HG03066 (cell line): ENCODE results near the gene SPHK1.

Experiments used
- ATAC-seq: cut with Tn5 transposase; IDR thresholded peaks from one replicate; pipeline ENCODE4 v1.9.1; 2021; ENCODE audit warnings: low read depth; ENCODE audit not compliant: unreplicated experiment

SPHK1 gene

DNA sequence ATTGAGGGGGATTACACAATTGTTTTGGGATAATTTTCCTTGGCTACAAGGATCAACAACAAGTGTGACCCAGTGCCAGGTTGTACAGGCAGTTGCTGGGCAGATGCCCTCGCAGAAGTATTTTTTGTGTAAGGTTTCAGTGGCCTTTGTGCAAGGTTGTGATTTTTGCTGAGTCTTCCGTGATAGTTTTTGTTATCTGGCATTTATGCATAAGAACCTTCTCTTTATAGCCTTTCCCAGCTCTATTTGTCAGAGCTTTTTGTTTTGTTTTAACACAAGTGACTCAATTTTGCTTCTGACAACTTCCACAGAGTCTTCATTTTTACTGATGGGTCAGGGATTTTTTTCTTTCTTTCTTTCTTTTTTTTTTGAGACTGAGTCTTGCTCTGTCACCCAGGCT lies 23.9 kb upstream of the SPHK1 start:
- no peak for ATAC-seq

DNA sequence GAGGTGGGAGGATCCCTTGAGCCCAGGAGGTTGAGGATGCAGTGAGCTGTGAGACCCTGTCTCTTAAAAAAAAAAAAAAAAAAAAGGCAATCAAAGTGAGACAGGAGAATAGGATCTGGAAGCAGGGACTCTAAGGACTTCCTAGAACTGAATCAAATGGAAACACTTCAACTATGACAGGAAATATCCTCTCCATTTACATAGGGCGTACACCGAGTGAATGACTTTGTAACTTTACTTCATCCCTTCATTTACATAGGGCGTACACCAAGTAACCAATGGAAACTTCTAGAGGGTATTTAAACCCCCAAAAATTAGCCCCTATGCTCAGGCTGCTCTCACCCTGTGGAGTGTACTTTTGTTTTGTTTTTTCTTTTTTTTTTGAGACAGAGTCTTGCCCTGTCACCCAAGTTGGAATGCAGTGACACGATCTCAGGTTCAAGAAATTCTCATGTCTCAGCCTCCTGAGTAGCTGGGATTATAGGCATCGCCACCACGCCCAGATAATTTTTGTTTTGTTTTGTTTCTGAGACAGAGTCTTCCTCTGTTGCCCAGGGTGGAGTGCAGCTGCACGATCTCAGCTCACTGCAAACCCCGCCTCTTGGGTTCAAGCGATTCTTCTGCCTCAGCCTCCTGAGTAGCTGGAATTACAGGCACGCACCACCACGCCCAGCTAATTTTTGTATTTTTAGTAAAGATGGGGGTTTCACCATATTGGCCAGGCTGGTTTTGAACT lies 21.1 kb upstream of the SPHK1 start:
- no peak for ATAC-seq

DNA sequence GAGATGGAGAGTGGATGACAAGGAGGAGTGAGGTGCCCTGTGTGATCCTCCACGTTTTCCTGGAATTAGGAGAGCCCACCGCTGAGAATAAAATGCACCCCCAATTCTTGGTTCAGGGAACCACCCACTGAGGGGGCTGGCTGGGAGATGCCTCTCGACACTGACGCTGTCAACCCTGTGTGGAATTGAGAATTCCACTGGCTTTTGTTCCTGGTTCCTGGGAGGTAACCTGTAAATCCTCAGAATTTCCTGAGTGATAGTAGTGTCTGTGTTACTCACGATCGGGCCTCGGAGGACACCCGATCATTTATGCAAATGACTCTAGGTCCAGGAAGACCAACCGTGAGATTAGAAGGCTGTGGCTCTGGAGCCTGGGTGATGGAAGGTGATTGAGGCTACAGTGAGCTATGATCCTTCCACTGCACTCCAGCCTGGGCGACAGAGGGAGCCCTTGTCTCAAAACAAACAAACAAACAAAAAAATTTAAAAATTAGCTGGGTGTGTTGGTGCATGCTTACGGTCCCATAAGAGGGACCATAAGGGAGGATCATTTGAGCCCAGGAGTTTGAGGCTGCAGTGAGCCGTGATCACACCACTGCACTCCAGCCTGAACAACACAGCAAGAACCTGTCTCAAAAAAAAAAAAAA lies 19.0 kb upstream of the SPHK1 start:
- no peak for ATAC-seq

DNA sequence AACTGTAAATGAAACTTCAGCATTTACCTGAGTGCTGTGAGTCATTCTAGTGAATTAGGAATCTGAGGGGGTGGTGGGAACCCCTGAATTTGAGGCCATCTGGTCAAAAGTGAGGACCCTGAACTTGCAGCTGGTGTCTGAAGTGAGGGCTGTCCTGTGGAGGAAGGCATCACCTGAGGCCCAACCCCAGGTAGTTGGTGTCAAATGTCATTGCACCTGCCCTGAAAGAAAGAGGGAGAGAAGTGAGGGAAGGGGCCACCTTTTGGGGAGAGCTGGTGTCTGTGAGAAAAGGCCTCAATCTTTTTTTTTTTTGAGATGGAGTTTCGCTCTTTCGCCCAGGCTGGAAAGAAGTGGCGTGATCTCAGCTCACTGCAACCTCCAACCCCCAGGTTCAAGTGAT lies 18.2 kb upstream of the SPHK1 start:
- ATAC-seq = no peak

DNA sequence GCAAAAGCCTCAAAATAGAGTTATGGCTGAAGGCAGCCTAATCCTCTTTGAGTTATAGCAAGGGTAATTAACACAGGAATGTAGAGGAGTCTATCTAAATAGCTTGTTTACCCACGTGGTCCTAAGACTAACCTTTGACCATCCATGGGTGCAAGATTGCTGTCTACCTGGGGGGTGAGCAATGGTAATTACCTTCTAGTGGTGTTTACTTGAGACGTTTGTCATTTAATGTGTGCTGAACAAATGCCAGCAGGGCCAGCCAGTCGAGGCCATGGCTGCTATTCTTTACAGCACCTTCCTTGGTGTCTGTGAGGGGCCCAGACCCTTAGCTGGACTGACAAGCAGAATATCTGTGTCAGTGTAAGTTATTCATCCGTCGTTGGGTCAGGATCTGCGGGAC lies 16.8 kb upstream of the SPHK1 start:
- no peak for ATAC-seq

DNA sequence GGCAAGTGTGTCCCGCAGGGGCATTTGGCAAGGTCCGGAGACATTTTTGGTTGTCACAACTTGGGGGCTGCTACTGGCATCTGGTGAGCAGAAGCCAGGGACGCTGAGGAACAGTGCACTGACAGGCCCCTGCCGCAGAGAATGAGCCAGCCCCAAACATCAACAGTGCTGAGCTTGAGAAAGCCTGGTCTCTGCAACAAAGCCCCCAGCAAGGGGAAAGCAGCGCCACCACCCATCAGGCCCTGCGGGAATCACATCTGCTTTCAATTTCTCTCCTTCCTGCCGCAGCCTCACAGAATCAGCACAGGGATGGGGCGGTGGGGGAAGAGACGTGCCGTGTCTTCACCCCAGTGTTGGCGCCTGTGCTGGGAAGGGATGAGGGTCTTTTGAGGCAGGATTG lies 15.9 kb upstream of the SPHK1 start:
- no peak for ATAC-seq

DNA sequence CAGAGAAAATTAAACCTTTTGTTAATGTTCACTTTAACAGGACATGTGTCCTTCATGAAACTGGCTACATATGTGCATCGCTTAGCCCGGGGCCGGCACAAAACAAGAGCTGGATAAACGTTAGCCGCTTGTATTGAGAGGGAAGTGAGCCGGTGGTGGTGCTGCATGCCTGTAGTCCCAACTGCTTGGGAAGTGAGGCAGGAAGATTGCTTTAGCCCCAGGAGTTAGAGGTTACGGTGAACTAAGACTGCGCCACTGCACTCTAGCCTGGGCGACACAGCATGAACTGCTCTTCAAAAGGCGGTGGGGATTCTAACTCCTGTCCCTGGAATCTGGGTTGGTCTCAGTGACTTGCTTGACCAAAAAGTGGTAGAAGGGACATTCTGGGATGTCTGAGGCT lies 15.0 kb upstream of the SPHK1 start:
- ATAC-seq = no peak

DNA sequence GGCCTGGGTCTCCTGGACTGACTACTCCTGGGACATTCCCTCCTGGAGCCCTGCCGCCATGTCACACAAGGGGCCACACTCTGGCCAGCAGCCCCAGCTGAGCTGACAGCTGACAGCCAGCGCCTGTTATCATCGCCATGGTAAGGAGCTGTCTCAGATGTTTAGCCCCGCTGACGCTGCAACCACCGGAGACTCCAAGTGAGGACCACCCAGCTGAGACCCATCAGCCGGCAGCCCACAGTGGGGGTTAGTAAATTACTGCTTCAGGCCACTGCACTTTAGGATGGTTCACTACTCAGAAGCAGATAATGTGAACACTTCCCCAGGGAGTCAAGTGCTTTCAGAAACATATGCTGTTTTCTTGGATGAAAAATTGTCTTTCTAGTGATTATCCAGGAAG lies 14.6 kb upstream of the SPHK1 start:
- no peak for ATAC-seq

DNA sequence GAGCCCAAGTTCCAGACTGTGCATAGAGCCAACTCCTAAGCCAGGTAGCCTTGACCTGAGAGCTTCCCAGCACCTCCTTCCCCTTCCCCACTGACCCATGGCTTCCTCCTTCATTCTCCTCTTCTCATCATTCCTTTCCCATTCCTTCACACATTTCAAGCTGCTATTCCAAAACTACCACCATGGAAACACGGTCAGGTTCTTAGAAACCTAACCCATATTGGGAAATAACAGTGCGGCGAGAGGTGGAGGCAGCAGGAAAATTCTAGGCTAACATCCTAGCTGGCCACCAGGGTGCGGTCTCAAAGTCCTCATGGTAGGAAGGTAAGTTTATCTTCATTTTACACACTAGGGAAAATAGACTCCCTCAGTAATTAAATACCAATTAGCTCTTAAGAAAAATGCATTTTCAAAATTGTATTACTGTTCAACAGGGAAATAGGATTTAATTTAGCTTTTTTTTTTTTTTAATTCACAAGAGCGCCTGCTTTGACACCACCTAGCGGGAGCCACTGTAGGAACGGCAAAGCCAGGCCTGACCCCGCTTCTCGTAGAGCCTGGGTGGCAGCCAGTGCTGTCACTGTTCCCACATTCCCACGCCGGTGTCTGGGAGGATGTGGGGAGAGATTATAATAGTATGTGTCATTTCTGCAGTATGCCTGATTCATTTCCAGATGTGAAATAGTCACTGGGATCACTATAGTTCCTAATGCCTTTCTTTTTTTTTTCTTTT lies 14.0 kb upstream of the SPHK1 start:
- no peak for ATAC-seq

DNA sequence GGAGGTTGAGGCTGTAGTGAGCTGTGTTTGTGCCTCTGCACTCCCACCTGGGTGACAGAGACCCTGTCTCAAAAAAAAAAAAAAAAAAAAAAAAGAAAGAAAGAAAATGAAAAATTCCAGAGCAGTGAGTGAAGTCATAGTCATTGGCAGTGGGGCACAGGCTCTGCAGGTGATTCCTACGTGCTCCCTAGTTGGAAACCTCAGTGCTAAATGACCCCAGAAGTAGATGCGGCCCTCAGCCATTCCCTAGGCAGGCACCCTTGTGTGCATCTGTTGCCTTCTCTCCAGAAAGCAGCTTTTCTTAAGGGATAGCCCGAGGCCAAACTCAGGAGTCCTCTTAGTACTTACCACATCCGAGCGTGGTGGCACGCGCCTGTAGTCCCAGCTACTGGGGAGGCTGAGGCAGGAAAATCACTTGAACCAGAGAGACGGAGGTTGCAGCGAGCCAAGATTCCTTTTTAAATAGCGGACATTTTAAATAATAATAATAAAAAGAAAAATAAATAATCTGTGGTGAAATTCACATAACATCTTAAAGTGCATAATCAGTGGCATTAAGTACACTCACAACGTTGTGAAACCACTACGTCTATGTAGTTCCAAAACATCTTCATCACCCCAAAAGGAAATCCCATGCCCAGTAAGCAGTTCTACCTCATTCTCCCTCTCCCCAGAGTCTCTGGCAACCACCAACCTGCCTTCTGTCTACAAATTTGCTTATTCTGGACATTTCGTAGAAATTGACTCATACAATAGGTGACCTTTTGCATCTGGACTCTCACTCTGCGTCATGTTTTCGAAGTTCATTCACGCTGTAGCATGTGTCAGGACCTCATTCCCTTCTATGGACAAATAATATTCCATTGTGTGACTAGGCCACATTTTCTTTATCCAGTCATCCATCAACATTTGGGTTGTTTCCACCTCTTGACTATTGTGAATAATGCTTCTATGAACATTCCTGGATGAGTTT lies 12.5 kb upstream of the SPHK1 start:
- no peak for ATAC-seq

DNA sequence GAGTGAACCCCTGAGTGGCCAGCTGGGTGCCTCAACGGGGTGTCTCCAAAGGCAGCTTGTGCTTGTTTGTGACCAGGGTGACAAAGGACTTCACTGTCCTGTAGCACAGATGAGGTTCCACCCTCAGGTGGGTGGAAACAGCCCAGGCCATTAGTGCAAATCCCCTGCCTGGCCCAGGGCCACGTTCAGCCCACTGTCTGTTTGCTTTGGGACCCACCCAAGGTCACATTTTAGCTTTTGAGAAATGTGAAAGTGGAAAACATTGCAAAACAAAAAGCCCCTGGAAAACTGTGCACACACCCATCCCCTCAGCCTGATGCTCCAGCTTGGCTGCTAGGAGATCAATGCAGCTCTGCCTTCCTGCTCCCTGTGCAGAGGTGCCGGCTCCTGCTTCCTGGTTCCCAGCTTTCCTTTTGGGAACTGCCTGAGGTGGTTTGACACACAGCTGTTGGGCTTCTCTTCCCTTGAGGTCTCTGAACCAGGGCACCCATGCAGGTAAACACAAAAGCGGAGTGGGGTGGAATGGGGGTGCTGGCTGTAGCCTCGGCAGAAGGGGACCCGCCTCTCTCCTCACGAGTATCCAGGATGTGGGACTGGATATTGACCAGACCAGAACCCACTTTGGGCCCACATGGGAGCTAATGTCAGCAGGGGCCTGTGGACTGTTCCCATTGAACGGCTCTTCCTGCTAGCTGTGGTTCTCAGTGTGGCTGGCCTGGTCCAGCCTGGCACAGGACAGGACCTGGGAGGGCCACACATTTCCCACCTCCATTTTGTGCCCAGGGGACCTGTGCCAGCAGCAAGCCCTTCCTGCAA lies 7.9 kb upstream of the SPHK1 start:
- no peak for ATAC-seq

DNA sequence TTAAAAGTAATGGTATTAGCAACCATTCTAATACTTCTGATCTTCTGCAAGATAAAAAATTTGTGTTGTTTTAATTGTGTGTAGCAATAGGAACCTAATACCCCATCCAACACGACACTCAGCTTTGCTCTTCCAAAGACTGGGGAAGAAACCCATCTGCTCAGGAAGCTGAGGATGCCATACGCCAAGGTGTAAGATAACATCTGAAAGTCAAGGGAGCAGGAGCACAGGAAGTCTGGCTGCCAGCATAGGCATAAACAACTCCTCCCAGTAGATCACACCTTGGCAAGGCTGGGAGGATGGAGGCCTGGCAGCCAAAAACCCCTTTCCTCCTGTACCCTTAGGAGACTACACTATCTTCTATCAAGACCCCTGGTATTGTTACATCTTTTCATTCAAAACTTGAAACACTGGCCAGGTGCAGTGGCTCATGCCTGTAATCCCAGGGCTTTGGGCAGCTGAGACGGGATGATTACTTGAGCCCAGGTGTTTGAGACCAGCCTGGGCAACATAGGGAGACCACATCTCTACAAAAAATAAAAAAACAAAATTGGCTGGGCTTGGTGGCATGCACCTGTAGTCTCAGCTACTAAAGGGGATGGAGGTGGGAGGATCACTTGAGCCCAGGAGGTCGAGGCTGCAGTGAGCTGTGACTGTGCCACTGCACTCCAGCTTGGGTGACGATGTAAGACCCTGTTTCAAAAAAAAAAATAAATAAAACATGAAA lies 5.7 kb upstream of the SPHK1 start:
- no peak for ATAC-seq

DNA sequence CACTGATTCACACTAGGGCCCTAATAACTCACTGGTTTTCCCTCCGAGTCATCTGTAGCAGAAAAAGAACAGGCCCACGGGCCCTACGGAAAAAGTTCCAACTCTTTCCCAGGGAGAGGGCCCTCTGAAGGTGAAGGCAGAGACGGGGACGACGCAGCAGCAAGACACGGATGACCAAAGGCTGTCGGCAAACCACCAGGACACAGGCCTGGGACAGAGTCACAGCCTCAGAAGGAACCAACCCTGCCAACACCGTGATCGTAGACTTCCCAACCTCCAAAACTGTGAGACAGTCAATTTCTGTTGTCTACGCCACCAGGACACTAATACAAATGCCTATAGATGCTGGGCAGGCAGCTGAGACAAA lies 5.2 kb upstream of the SPHK1 start:
- no peak for ATAC-seq

DNA sequence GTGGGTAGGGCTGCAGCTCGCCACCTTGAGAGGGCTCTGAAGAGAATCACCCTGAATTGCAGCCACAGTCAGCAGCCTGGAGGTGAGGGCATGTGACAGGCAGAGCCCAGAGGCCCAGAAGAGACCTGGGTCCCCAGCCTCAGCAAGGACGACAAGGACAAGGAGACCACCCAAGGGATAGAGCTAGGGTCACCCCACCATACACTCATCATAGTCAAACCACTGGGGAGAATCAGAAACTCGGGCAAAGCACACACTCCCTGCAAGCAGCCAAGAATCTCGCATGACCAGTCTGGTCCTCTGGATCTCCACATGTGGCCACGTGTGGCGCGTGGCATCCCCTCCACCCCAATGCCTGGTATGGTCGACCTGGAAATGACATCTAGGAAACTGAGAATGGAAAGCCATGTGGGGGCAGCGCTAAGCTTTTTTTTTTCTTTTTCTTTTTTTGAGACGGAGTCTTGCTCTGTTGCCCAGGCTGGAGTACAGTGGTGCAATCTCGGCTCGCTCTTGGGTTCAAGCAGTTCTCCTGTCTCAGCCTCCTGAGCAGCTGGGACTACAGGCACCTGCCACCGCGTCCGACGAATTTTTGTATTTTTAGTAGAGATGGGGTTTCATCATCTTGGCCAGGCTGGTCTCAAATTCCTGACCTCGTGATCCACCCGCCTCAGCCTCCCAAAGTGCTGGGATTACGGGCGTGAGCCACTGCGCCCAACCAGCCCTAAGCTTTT lies 4.6 kb upstream of the SPHK1 start:
- ATAC-seq = no peak

DNA sequence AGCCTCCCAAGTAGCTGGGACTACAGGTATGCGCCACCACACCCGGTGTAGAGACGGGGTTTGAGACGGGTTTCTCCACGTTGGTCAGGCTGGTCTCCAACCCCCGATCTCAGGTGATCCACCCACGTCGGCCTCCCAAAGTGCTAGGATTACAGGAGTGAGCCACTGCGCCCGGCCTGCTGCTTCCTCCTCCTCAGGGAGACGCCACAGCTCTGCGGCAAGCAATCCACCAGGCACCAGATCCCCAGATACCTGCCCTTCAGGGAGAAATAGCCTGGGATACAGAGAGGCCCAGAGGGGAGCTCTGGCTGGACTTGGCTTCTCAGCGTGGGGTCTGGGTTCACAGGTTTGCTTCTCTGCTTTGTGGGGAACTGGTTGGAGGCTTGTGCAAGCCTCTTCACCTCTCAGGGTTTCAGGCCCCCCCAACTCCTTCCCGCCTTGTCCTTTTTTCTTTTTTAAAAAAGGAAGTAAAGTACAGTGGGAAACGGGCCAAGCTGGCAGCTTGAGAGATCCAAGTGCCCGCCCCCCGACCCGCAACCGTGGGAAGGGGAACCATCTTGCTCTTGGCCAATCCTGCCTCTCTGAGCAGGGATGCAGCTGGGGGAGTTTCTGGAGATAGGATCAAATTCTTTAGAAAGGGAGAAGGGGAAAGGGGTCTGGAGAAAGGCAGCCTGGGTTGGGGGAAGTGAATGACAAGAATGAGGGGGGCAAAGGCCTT lies 2.6 kb upstream of the SPHK1 start:
- ATAC-seq = no peak

DNA sequence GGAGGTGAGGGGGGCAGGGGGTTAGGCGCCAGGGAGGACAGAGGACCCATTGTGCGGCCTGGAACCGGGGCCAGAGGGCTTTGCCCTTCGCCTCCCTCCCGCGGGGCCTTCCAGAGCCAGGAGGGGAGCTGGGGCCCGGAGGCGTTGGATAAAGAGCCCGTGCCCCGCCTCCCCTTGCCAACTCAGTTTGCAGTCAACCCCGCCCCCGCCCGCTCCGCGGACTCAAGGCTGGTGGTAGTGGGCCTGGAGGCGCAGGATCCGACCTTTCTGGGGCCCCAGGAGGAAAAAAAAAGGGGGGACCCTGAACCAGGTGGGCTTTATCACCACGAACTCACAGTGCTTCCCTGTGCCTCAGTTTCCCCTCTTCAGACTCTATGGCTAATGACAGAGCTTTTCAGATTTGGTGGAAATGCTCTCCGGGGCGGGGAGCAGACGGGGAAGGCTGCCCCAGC lies 2.0 kb upstream of the SPHK1 start:
- ATAC-seq = no peak

DNA sequence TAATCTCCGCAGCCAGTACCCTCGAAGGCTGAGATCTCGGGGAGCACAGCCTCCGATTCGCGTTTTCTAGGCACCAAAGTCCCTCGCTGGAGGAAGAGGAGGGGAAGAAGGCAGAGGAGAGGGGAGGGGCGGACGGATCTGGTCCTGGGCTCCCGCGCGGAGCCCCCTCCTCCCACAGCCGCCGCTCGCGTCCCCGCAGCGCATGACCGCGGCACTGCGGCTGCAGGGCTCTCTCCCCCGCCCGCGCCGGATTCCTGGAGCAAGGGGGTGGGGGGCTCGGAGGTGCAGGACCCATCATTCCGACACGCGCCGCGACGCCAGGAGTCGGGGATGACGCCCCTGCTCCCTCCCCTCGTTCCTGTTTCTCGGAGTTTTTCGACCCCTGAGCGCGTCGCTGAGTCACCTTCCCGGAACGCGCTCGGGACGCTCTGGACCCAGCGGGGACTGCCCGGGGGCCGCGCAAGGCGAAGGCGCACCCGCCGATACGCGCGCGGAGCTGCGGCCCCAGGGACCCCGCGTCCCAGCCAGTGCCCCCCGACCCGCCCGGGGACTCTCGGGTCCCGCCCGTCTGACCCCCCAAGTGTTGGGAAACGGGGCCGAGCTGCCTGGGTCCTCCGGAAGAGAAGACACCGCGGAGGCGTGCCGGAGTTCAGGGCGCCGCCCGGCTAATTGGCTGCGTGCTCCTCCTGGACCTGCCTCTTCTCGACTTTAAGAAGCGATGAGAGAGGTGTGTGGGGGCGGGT lies 1.4 kb upstream of the SPHK1 start:
- ATAC-seq = no peak
